OCI-LY7 (cell line): Measurements from ENCODE around the gene E2F6.

Source experiments
- EZH2phosphoT487 ChIP-seq: fragments of 200-600 bp; sonication (generic); IDR thresholded peaks from 2 replicates; pipeline ENCODE4 v1.6.1; 2018; ENCODE audit warnings: low read depth, borderline replicate concordance, mild to moderate bottlenecking, mixed run types, antibody characterized with exemption, low read length, moderate library complexity, mixed read lengths
- TF ChIP-seq, protein P1 (sequence below): fragments of 200-600 bp; sonication (generic); conservative IDR thresholded peaks from 2 replicates; pipeline ENCODE4 v1.5.1; 2014; ENCODE audit warnings: mild to moderate bottlenecking, antibody characterized with exemption, low read length, moderate library complexity, mixed read lengths

DNA sequence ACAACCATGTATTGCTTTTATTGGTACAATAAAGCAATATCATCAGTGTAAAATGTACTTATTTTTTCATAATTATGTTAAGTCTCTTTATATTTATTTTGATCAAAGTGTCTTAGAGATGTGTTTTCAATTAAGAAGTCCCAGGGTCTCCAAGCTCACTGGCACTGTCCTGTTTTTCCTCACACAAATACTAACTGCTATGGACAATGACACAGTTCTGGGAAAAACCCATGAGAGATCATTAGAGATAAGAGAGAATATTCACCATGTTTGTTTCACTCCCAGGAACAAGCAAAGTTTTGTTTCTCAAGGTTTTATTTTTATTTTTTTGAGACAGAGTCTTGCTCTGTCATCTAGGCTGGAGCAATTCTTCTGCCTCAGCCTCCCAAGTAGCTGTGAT lies 38.7 kb downstream of the E2F6 start:
- TF ChIP-seq, protein P1, sequence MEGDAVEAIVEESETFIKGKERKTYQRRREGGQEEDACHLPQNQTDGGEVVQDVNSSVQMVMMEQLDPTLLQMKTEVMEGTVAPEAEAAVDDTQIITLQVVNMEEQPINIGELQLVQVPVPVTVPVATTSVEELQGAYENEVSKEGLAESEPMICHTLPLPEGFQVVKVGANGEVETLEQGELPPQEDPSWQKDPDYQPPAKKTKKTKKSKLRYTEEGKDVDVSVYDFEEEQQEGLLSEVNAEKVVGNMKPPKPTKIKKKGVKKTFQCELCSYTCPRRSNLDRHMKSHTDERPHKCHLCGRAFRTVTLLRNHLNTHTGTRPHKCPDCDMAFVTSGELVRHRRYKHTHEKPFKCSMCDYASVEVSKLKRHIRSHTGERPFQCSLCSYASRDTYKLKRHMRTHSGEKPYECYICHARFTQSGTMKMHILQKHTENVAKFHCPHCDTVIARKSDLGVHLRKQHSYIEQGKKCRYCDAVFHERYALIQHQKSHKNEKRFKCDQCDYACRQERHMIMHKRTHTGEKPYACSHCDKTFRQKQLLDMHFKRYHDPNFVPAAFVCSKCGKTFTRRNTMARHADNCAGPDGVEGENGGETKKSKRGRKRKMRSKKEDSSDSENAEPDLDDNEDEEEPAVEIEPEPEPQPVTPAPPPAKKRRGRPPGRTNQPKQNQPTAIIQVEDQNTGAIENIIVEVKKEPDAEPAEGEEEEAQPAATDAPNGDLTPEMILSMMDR: no peak
- no peak for TF ChIP-seq EZH2phosphoT487
